Neural cell (in vitro differentiated cells): Measurements from ENCODE around the gene FRRS1L. TPM values are rescaled to one million over a fixed set of nuclear protein-coding genes. Genes with fewer than 3 reads are reported as not detected.

Experiments
- H2AFZ ChIP-seq: fragments of 200-600, 300-800 bp; sonication (generic), shearing (Covaris generic); 2 replicates; pipeline ENCODE4 v1.6.0; 2014; ENCODE audit warnings: low read depth, mild to moderate bottlenecking, antibody characterized with exemption, low read length, moderate library complexity
- H3F3A ChIP-seq: fragments of 200-600 bp; shearing (Covaris generic); 2 replicates; pipeline ENCODE4 v1.6.1; 2016; ENCODE audit warnings: mild to moderate bottlenecking, moderate library complexity, mixed read lengths, antibody characterized with exemption, low read length; ENCODE audit not compliant: insufficient read depth, poor library complexity, severe bottlenecking
- H3K27ac ChIP-seq: fragments of 200-600, 300-800 bp; sonication (generic), shearing (Covaris generic); 2 replicates; pipeline ENCODE4 v1.5.1; 2014; ENCODE audit warnings: mild to moderate bottlenecking, low read length, moderate library complexity
- H3K27me3 ChIP-seq: fragments of 300-800, 200-600 bp; sonication (generic), shearing (Covaris generic); 2 replicates; pipeline ENCODE4 v1.6.0; 2014; ENCODE audit warnings: mild to moderate bottlenecking, low read depth, low read length, moderate library complexity; ENCODE audit not compliant: insufficient read depth
- H3K36me3 ChIP-seq: fragments of 300-800, 200-600 bp; sonication (generic), shearing (Covaris generic); 2 replicates; pipeline ENCODE4 v1.5.1; 2014; ENCODE audit warnings: mild to moderate bottlenecking, antibody characterized with exemption, low read length, moderate library complexity; ENCODE audit not compliant: insufficient read depth
- H3K4me2 ChIP-seq: fragments of 300-800, 200-600 bp; sonication (generic), shearing (Covaris generic); 2 replicates; pipeline ENCODE4 v1.6.0; 2014; ENCODE audit warnings: mild to moderate bottlenecking, low read length
- H3K4me3 ChIP-seq: fragments of 300-800, 200-600 bp; sonication (generic), shearing (Covaris generic); 2 replicates; pipeline ENCODE4 v1.5.1; 2014; ENCODE audit warnings: mild to moderate bottlenecking, low read length, moderate library complexity
- H3K79me2 ChIP-seq: fragments of 200-600 bp; shearing (Covaris generic); replicated peaks from 2 replicates; pipeline ENCODE4 v1.6.0; 2014; ENCODE audit warnings: mild to moderate bottlenecking, low read length, moderate library complexity; ENCODE audit not compliant: insufficient read depth
- H3K9ac ChIP-seq: fragments of 300-800, 200-600 bp; sonication (generic), shearing (Covaris generic); 2 replicates; pipeline ENCODE4 v1.6.1; 2016; ENCODE audit warnings: mild to moderate bottlenecking, low read length, mixed read lengths
- H3K9me2 ChIP-seq: fragments of 200-600 bp; shearing (Covaris generic); 2 replicates; pipeline ENCODE4 v1.6.1; 2016; ENCODE audit warnings: mild to moderate bottlenecking, low read length, mixed read lengths; ENCODE audit not compliant: insufficient read depth
- H3K9me3 ChIP-seq: fragments of 200-600, 300-800 bp; sonication (generic), shearing (Covaris generic); 2 replicates; pipeline ENCODE4 v1.6.1; 2016; ENCODE audit warnings: mild to moderate bottlenecking, mixed run types, low read length, moderate library complexity, mixed read lengths
- H4K20me1 ChIP-seq: fragments of 200-600 bp; shearing (Covaris generic); 2 replicates; pipeline ENCODE4 v1.6.1; 2016; ENCODE audit warnings: mild to moderate bottlenecking, mixed run types; ENCODE audit not compliant: insufficient read depth
- EP300 ChIP-seq: fragments of 450-650 bp; conservative IDR thresholded peaks from 2 replicates; pipeline ENCODE4 v1.6.1; 2014; ENCODE audit warnings: antibody characterized with exemption, mild to moderate bottlenecking, moderate library complexity; ENCODE audit not compliant: poor library complexity, severe bottlenecking
- EZH2 ChIP-seq: fragments of 200-600, 300-800 bp; shearing (Covaris generic), sonication (generic); IDR thresholded peaks from 2 replicates; pipeline ENCODE4 v1.6.1; 2014; ENCODE audit warnings: antibody characterized with exemption, low read length, borderline replicate concordance, mild to moderate bottlenecking; ENCODE audit not compliant: insufficient read depth, poor library complexity, severe bottlenecking
- MXI1 ChIP-seq: fragments of 450-650 bp; conservative IDR thresholded peaks from 2 replicates; pipeline ENCODE4 v1.6.1; 2014; ENCODE audit warnings: antibody characterized with exemption, mild to moderate bottlenecking; ENCODE audit not compliant: poor library complexity, severe bottlenecking
- POLR2AphosphoS5 ChIP-seq: IDR thresholded peaks from 2 replicates; pipeline ENCODE4 v1.6.1; 2012
- REST ChIP-seq: IDR thresholded peaks from 2 replicates; pipeline ENCODE4 v1.6.1; 2012; ENCODE audit warnings: borderline replicate concordance
- TAF1 ChIP-seq: IDR thresholded peaks from 2 replicates; pipeline ENCODE4 v1.6.1; 2012; ENCODE audit warnings: low read depth
- polyA plus RNA-seq: library from polyadenylated mRNA; depleted of rRNA; stranded (reverse); fragments of >200 nt; gene quantifications from 2 replicates; pipeline ENCODE4 v1.2.3, GENCODE V29; 2014
- TF ChIP-seq, protein P1 (sequence below): fragments of 450-650 bp; IDR thresholded peaks from 2 replicates; pipeline ENCODE4 v1.5.1; 2014; ENCODE audit warnings: antibody characterized with exemption, mild to moderate bottlenecking, moderate library complexity; ENCODE audit not compliant: poor library complexity, severe bottlenecking

FRRS1L gene
- polyA plus RNA-seq, 1 donor from 2014 or later = 20.4 TPM

GRCh38 chr9:109118808-109119438 lies 48.1 kb downstream of the FRRS1L start:
- Histone ChIP-seq H3K27ac (peak overlapping the region; percentile 87), H3K4me3 (peak overlapping the region; percentile 98), H3K79me2 (peaks cover 38% of the 10 kb centered on the region), H3K4me2 (peak overlapping the region; percentile 94), H3K36me3 (no peaks in the 10 kb centered on the region), H3F3A (no peaks in the 10 kb centered on the region), H3K9me2 (no peaks in the 10 kb centered on the region), H2AFZ (peak overlapping the region; percentile 21), H3K9me3 (no peaks in the 10 kb centered on the region), H3K9ac (peak overlapping the region; percentile 86), H3K27me3 (no peaks in the 10 kb centered on the region), H4K20me1 (no peaks in the 10 kb centered on the region)
- TF ChIP-seq EP300 (no peak), MXI1 (peak; percentile 79)

- H3K36me3 ChIP-seq = no peaks in the 10 kb centered on the region
- H3K27me3 ChIP-seq = no peaks in the 10 kb centered on the region
- no peak overlapping the region for H2AFZ ChIP-seq
- peak overlapping the region; percentile 86 for H3K9ac ChIP-seq
- TF ChIP-seq EP300 = no peak
- peaks cover 45% of the 10 kb centered on the region for H3K79me2 ChIP-seq
- no peaks in the 10 kb centered on the region for H3F3A ChIP-seq
- peak overlapping the region; percentile 98 for H3K4me3 ChIP-seq
- no peaks in the 10 kb centered on the region for H4K20me1 ChIP-seq
- H3K4me2 ChIP-seq = peak overlapping the region; percentile 94
- H3K9me2 ChIP-seq = no peaks in the 10 kb centered on the region
- peak overlapping the region; percentile 87 for H3K27ac ChIP-seq
- H3K9me3 ChIP-seq = no peaks in the 10 kb centered on the region
Measured at GRCh38 chr9:109117856-109118807, 48.9 kb downstream of the FRRS1L start.

- Histone ChIP-seq H3K27ac (no peak overlapping the region), H3K4me3 (no peak overlapping the region)
Measured at GRCh38 chr9:109115931-109116526, 51.0 kb downstream of the FRRS1L start.

More at GRCh38 chr9:109115931-109116526, 51.0 kb downstream of the FRRS1L start:
- no peaks in the 10 kb centered on the region for H3F3A ChIP-seq
- H4K20me1 ChIP-seq = no peaks in the 10 kb centered on the region
- peaks cover 58% of the 10 kb centered on the region for H3K79me2 ChIP-seq
- TF ChIP-seq MXI1 (no peak), EZH2 (no peak), TAF1 (no peak), POLR2AphosphoS5 (no peak), REST (no peak)
- TF ChIP-seq, protein P1, sequence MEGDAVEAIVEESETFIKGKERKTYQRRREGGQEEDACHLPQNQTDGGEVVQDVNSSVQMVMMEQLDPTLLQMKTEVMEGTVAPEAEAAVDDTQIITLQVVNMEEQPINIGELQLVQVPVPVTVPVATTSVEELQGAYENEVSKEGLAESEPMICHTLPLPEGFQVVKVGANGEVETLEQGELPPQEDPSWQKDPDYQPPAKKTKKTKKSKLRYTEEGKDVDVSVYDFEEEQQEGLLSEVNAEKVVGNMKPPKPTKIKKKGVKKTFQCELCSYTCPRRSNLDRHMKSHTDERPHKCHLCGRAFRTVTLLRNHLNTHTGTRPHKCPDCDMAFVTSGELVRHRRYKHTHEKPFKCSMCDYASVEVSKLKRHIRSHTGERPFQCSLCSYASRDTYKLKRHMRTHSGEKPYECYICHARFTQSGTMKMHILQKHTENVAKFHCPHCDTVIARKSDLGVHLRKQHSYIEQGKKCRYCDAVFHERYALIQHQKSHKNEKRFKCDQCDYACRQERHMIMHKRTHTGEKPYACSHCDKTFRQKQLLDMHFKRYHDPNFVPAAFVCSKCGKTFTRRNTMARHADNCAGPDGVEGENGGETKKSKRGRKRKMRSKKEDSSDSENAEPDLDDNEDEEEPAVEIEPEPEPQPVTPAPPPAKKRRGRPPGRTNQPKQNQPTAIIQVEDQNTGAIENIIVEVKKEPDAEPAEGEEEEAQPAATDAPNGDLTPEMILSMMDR = no peak
- H2AFZ ChIP-seq = no peak overlapping the region
- H3K4me2 ChIP-seq = no peak overlapping the region
- no peak overlapping the region for H3K9ac ChIP-seq
- no peaks in the 10 kb centered on the region for H3K9me3 ChIP-seq
- H3K9me2 ChIP-seq = no peaks in the 10 kb centered on the region
- H3K36me3 ChIP-seq = no peaks in the 10 kb centered on the region
- H3K27me3 ChIP-seq = no peaks in the 10 kb centered on the region
